HG03139 (cell line): ENCODE data around the gene TRERF1.
"Not testable (repeated sequence)": the region's sequence is repeated elsewhere in the genome, so short reads cannot be mapped to it uniquely, and the experiment has no call there.

ENCODE experiments used
- ATAC-seq: cut with Tn5 transposase; IDR thresholded peaks from one replicate; pipeline ENCODE4 v1.9.1; 2021; ENCODE audit not compliant: unreplicated experiment

TRERF1 gene

DNA sequence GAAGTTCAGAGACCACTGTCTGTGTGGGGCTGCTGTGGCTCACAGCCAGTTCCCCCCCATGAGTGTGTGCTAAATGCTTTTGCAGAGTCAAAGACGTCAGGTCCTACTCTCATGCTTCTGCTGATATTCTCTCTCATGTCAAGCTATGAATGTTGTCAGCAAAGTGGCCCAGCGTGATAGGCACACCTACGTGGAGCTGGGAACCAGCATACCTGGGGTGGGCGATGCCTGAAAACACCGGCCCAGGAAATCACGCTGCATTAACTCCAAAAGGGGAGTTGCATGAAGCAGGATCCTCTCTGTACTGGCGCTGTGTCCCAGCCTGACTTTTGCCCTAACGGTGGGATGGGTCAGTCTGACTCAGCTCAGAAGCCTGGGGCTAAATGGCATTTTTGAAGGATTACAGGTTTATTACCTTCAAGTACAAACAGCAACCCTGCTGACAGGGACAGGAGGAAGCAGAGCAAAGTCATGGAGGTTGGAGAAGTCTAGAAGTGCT, 225.0 kb downstream of the TRERF1 start:
- no peak for ATAC-seq

DNA sequence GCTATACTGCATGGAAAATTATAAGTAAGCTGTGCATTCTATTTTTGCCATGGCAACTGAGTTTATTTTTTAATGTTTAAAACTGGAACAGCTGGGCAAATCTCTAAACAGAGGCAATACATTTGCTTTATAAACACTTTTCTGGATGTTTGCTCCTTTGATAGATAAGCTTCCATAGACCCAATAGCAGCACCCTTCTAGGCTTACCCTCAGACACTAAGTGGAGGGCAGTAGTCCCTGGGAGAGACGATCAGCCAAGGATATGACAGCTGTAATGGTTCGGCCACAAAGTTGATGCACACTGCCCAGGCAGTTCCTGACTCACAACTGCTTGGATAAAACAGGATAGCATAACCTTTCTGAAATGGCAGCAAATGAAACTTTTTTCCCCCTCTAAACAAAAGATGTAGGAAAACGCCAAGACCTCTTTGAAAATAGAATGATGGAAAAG, 225.5 kb downstream of the TRERF1 start:
- ATAC-seq, result no peak

DNA sequence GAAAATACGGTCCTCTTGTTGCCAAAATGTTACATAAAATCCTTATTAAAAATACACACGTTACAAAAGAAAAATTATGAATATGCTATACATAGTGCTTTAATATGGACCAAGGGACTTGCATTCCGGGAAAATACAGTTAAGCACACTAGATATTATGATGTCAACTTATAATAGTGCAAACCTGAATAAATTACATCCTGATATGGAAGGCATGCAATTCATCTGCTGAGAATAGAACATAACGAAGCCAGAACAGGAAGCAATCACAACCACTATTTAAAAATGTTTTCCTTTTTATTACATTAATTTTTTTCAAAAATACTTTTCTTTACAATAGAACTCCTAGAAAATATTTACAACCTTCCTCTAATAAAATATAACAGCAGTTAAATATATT, 226.3 kb downstream of the TRERF1 start:
- no peak for ATAC-seq

DNA sequence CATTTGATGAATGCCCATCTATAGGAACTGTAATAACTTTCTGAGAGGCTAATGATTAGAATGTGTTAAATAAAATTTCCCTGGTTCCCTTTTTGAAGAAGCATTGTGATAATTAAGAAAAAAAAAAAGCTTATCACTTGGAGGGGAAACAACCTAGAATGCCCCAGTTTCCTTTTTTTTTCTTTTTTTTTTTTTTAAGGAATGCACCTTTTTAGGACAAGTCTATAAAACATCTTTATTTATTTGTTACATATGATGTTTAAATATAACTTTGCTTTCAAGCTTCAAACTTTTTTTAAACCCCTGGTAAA, 226.7 kb downstream of the TRERF1 start:
- ATAC-seq, result no peak

DNA sequence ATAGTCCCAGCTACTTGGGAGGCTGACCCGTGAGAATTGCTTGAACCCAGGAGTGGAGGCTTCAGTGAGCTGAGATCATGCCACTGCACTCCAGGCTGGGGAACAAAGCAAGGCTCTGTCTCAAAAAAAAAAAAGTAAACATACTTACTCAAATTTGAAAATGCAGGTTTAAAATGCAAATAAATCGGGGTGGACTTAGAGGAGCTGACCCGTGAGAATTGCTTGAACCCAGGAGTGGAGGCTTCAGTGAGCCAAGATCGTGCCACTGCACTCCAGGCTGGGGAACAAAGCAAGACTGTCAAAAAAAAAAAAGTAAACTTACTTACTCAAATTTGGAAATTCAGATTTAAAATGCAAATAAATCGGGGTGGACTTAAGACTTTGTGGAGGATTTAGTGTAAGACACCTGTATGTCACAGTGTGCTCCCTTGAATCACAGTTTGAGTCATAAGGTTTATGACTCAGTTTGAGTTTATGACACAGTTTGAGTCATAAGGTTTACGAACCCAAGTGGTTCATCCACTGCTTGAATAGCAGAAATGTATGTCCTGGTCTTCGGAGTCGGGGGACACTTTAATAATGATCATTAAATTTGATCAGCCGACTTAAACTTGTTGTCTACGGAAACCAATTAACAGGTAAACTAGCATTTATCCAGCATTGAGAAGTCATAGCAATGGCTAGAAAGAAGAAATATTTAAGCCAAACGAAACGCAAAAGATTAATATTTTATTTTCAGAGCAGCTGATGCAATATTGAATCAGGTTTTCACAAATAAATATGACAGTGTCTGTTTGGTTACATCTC, 227.3 kb downstream of the TRERF1 start:
- ATAC-seq, result peak; percentile 78

DNA sequence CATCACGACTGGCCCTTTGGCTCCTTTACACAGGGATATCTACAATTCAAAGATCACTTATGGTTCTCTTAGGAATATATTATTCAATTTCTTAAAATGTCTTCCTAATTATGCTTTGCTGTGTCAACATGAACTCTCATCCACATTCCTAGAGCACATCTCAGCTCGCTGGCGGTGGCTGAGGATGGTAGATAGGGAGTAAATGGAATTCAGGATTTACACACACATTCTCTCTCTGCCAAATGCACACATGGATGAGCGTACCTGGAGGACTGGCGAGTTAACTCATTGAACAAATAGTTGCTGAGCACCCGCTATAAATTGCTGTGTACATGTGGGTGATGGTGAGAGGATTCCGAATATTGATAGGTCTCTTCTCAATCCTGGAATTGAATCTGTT, 229.3 kb downstream of the TRERF1 start:
- ATAC-seq, result no peak

DNA sequence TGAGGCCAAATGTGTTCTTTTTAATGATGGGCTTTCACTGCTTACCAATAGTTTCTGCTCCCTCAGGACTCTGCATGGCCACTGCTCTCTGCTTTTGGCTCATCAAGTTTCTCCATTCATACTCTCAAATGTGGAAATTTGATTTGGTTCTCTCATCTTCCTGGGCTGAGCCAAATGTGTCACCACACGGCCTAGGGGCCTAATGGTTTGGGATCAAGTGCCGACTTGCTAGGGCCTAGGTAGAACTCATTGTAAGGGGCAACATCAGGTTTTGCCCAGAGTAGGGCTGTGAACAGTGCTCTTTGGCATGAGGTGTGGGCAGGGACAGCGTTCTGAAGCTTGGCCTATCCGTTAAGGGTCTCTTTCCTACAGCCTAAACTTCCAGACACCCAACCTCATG, 230.2 kb downstream of the TRERF1 start:
- no peak for ATAC-seq

DNA sequence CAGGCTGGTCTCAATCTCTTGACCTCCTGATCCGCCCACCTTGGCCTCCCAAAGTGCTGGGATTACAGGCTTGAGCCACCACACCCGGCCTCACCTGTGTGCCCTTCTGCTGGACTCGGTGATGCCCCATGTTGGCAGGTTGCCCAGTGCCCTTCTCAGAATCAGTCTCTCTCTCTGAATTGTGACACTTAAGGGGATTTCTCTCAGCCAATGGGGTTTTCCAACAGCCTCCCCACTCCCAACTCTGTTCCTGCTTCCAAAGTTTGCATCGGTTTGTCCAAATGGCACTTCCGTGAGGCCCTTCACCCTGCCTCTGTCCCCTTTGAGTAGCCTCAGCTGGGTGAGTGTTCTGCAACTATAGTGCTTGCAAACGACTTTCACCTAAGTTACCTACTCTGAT, 230.9 kb downstream of the TRERF1 start:
- ATAC-seq, result no peak

DNA sequence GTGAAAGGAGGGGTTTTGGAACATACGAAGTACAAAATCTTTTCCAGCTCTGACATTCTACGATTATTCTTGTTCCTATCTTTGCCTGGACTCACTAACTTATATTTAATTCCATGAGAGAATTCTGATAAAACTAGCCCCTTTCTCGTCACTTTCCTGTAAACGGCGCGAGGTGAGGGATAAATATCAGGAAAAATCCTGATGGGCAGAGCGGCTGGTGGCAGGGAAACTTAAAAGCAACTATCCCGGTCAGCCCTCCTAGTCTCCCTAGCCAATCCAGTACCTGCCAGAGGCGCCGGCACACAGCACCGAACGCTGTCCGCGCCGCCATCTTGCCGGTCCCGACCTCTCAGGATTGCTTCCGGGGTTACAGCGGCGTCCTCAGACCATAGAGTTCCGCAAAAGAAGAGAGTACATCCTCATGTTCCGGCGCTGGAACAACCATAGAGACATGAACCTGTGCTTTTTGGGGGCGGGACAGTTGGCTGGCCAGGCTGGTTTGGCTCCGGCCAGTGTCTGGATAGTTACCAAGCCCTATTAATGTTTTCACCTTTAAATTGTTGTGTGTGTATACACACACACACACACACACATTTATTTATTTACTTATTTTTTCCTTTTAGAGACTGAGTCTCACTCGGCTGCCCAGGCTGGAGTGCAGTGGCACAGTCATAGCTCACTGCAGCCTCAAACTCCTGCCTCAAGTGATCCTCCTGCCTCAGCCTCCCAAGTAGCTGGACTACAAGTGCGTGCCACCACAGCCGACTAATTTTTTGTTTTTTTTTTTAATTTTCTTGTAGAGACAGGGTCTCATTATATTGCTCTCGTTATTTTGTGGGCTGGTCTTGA, 234.0 kb downstream of the TRERF1 start, which contains the start of gene MRPS10:
MRPS10 (minus strand) TSS at position 343 of the 849 bp plus-strand sequence; CDS start at position 331, 12 bp downstream.
- ATAC-seq, result peak; percentile 95

DNA sequence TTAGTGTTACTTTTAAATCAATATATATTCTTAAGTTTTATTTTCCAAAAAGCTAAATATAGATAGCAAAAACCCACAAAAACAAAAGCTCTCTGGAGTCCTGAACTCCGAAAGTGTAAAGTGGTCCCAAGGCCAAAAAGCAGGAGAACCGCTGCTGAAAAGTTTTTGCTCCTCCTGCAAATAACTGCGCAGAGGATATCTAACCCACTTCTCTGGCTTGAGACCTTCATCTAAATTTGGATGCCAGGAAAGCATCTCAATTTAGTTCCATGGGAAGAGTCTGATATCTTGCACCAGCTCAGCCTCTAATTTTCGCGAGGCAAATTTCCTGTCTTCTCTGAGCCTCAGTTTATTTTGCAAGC, 234.6 kb downstream of the TRERF1 start:
- ATAC-seq, result no peak

DNA sequence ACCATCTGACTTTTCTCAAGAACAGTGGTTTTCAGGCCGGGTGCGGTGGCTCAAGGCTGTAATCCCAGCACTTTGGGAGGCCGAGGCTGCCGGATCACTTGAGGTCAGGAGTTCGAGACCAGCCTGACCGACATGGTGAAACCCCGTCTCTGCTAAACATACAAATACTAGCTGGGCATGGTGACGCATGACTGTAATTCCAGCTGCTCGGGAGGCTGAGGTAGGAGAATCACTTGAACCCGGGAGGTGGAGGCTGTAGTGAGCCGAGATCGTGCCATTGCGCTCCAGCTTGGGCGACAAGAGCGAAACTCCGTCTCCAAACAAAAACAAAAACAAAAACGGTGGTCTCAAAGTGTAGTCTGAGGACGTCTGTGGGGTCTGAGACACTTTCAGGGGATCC, 235.2 kb downstream of the TRERF1 start:
- ATAC-seq, result not testable (repeated sequence)

DNA sequence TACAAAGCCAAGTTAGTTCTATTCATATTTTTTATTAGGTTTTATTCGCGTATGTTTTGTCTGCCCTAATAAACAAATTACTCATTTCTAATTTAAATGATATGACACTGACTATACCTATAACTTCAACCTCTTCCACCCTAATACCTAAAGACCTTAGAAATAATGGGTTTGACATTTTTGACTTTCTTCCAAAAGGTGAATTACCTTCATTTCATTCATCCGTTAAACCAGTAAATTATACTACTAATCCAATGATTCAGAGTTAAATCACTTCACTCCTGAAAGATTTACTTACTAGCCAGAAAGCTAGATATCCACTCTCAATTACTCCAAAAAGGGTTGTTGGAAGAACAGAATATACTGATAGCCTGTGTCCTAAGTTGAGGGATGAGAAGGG, 239.3 kb downstream of the TRERF1 start:
- ATAC-seq, result no peak

DNA sequence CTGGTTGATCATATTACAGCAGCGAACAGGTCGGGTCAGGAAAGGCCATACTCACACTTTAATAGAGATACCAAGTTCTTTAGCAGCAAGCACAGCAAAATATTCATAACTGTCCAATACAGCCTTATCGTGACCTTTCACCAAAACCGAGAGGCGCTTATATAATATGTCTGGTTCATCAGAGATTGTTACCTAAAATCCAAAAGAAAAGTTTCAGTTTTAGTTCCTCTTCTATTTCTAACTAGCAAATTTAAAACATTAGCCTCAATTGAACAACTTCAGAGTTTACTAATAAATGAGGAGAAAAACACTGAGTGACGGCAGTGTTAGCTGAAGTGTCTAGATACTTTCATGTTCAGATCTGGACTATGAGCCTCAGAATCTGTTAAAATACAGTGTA, 240.0 kb downstream of the TRERF1 start:
- no peak for ATAC-seq

DNA sequence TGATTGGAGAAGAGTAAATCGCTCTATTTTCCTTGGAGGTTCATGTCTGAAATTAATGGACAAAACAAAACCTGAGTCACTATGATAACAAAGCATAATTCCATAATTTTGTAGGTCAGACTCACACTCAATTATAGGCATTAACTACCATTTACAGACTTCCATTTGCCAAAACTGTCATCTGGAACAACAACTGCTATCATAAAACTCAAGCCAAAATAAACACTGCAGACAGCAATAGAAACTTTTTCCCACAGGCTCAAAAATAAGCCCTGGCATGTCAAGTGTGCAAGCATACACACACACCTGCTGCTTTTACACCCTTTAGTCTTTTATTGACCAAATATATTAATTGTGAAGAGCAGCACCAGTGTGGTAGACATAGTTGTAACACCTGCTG, 241.2 kb downstream of the TRERF1 start:
- no peak for ATAC-seq

DNA sequence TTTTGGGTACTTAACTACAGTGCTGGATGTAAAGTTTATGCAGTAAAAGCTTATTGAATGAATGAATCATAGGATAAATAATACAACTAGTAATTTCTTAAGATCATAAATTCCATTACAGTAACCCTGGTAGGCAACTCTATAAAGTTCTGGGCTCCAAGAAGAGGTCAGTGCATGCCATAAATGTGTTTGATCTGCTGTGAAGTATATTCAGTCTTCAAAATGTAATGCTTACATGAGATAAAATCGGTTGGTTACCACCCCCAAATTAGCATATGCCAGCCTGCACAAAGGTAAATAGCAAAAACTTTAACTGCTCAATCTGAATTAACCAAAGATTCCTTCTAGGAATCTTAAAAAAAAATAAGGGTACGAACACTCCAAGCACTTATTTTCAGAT, 244.2 kb downstream of the TRERF1 start:
- ATAC-seq, result not testable (repeated sequence)

DNA sequence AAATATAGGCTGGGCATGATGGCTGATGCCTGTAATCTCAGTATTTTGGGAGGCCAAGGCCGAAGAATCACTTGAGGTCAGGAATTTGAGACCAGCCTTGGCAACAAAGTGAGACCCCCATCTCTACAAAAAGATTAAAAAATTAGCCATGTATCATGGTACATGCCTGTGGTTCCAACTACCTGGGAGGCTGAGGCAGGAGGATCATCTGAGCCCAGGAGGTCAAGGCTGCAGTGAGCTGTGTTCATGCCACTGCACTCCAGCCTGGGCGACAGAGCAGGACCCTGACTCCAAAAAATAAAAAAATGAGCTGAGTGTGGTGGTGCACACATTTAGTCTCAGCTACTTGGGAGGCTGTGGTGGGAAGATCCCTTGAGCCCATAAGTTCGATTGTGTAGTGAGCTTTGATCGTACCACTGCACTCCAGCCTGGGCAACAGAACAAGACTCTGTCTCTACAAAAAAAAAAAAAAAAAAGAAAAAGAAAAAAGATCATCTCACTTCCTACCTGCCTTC, 246.9 kb downstream of the TRERF1 start:
- ATAC-seq, result no peak

DNA sequence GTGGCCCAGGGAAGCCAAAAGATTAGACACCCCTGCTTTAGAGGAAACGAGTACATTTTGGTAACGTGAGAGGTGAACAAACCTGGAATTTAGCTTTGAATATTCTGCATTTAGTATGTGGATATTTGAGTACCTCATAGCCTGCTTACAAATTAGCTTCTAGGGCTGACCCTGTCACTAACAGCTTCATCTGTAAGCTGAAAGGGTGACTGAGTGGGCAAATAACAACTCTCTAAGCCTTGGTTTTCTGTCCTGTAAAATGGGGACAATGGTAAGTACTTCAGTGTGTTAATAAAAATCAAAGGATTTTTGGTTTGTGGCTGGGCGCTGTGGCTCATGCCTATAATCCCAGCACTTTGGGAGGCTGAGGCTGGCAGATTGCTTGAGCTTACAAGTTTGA, 248.5 kb downstream of the TRERF1 start:
- no peak for ATAC-seq

DNA sequence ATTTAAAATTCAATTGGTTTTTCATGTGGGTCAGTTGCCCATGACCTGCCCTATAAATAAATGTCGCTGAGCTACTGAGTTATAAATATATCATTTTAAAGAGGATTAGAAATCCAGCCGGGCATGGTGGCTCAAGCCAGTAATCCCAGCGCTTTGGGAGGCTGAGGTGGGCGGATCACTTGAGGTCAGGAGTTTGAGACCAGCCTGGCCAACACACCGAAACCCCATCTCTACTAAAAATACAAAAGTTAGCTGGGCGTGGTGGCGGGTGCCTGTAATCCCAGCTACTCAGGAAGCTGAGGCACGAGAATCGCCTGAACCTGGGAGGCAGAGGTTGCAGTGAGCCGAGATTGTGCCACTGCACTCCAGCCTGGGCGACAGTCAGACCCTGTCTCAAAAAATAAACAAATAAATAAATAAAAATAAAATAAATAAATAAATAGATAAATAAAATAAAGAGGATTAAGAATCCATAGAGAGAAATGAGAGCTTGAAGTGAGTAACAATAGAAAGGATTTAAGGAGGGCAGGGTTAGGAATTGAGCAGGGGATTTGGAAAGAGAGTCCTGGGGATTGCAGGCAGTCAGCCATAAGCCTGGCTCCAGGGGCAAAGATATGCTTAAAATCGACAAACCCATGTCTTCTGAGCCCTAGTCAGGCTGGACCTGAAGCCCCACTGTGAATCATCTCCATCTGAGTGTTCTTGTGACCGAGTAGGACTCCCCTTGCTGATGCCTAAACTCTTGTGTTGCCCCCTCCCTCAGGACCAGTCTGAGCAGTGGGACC, 249.4 kb downstream of the TRERF1 start:
- ATAC-seq, result not testable (repeated sequence)

DNA sequence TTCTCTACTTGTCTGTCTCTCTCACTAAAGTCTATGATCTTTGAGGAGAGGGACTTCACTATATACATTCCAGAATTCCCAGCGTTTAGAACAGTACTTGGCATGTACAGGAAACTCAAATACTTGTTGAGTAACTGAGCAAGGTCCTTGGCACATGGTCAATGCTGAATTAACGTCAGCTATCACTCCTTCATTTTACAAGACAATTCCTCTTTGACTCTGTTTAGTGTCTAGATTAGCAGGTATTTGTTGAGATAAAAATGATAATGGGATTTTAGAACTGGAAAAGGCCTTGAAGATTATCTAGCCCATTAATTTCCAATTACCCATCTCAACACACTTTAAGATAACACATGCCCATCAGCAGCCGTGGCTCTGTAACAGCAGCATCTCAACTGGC, 250.3 kb downstream of the TRERF1 start:
- ATAC-seq, result no peak

DNA sequence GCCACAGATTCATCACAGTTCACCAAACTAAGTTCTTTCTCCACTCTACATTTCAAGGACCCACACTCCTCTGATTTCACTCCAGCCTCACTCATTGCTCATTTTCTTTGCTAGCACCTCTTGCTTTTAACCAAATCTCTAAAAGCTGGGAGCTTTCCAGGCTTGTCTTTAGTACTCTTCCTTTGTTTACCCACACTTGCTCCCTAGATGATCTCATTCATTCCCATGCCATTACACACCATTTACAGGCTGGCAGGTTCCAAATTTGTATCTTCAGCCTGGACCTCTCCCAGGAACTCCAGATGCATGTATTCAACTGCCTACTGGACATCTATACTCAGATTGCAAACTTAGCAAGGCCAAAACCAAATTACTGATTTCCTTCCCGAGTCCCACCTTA, 251.7 kb downstream of the TRERF1 start:
- ATAC-seq, result no peak
